ENCODE results near the gene CTIF.
"Not testable (repeated sequence)": the region's sequence is repeated elsewhere in the genome, so short reads cannot be mapped to it uniquely, and the experiment has no call there.

Gene CTIF

GRCh38 chr18:48500517-48500916 is 38.3 kb upstream of the CTIF start:
- TF ChIP-seq CTCF (IDR thresholded peaks at IDR 0.05; ENCODE audit: low read depth, low read length, missing control alignments): no peak
- H3K36me3 ChIP-seq (replicated peaks): no peaks in the 10 kb centered on the region
- no peak for DNase-seq

GRCh38 chr18:48502906-48503305 is 35.9 kb upstream of the CTIF start:
- DNase-seq: no peak
- TF ChIP-seq CTCF (IDR thresholded peaks at IDR 0.05; ENCODE audit: low read depth, low read length, missing control alignments): no peak
- H3K27ac ChIP-seq: no peak overlapping the region
- in situ Hi-C loops (cut with HindIII; ENCODE audit: low pct_ligation_motif_present, low sequenced_read_pairs): no loop called here
- no peaks in the 10 kb centered on the region for H3K36me3 ChIP-seq (replicated peaks)
- no peak overlapping the region for H3K4me3 ChIP-seq (ENCODE audit: low read depth, low read length)
- H3K27me3 ChIP-seq (replicated peaks): no peaks in the 10 kb centered on the region

More at GRCh38 chr18:48500517-48500916, 38.3 kb upstream of the CTIF start:
- Histone ChIP-seq H3K27me3 (replicated peaks) (no peaks in the 10 kb centered on the region), H3K4me3 (ENCODE audit: low read depth, low read length) (no peak overlapping the region), H3K27ac (no peak overlapping the region)
- in situ Hi-C loops (cut with HindIII; ENCODE audit: low pct_ligation_motif_present, low sequenced_read_pairs): no loop called here

GRCh38 chr18:48504819-48505218 is 34.0 kb upstream of the CTIF start:
- no peak for DNase-seq
- in situ Hi-C loops (cut with HindIII; ENCODE audit: low pct_ligation_motif_present, low sequenced_read_pairs): no loop called here
- H3K27me3 ChIP-seq (replicated peaks): no peaks in the 10 kb centered on the region

GRCh38 chr18:48506983-48507568 is 31.8 kb upstream of the CTIF start:
- DNase-seq; H3K36me3 ChIP-seq (replicated peaks); H3K27me3 ChIP-seq (replicated peaks); H3K27ac ChIP-seq; H3K4me3 ChIP-seq (ENCODE audit: low read depth, low read length); in situ Hi-C loops (cut with HindIII; ENCODE audit: low pct_ligation_motif_present, low sequenced_read_pairs): not testable (repeated sequence)

More at GRCh38 chr18:48504819-48505218, 34.0 kb upstream of the CTIF start:
- no peak overlapping the region for H3K4me3 ChIP-seq (ENCODE audit: low read depth, low read length)
- no peaks in the 10 kb centered on the region for H3K36me3 ChIP-seq (replicated peaks)
- H3K27ac ChIP-seq: no peak overlapping the region
- TF ChIP-seq CTCF (IDR thresholded peaks at IDR 0.05; ENCODE audit: low read depth, low read length, missing control alignments): no peak

GRCh38 chr18:48512498-48512897 is 26.3 kb upstream of the CTIF start:
- H3K27me3 ChIP-seq (replicated peaks); H3K27ac ChIP-seq; DNase-seq; H3K36me3 ChIP-seq (replicated peaks); in situ Hi-C loops (cut with HindIII; ENCODE audit: low pct_ligation_motif_present, low sequenced_read_pairs); H3K4me3 ChIP-seq (ENCODE audit: low read depth, low read length): not testable (repeated sequence)

- H3K27me3 ChIP-seq (replicated peaks): no peaks in the 10 kb centered on the region
- no peak overlapping the region for H3K27ac ChIP-seq
Observed at GRCh38 chr18:48514786-48515185, 24.0 kb upstream of the CTIF start.

More at GRCh38 chr18:48514786-48515185, 24.0 kb upstream of the CTIF start:
- no peaks in the 10 kb centered on the region for H3K36me3 ChIP-seq (replicated peaks)
- no peak for DNase-seq
- no peak overlapping the region for H3K4me3 ChIP-seq (ENCODE audit: low read depth, low read length)
- TF ChIP-seq CTCF (IDR thresholded peaks at IDR 0.05; ENCODE audit: low read depth, low read length, missing control alignments): no peak
- in situ Hi-C loops (cut with HindIII; ENCODE audit: low pct_ligation_motif_present, low sequenced_read_pairs): no loop called here

Measured in brain microvascular endothelial cell (primary cell).